Adipocyte (in vitro differentiated cells): ENCODE data around the gene SH3RF3.

ENCODE experiments used
- DNase-seq: peaks from one replicate; pipeline ENCODE4 v3.0.0-alpha.2; 2015; ENCODE audit warnings: low read depth
- H3K27me3 ChIP-seq: replicated peaks from 2 replicates; pipeline ENCODE4 v1.7.0; 2013; ENCODE audit warnings: mild to moderate bottlenecking, low read length, moderate library complexity; ENCODE audit not compliant: control insufficient read depth, insufficient read depth
- H3K36me3 ChIP-seq: 2 replicates; pipeline ENCODE4 v1.7.0; 2013; ENCODE audit warnings: low read length, mild to moderate bottlenecking, moderate library complexity; ENCODE audit not compliant: control insufficient read depth, insufficient read depth, severe bottlenecking
- H3K4me1 ChIP-seq: 2 replicates; pipeline ENCODE4 v1.7.0; 2013; ENCODE audit warnings: mild to moderate bottlenecking, low read length, moderate library complexity; ENCODE audit not compliant: control insufficient read depth, insufficient read depth
- H3K4me3 ChIP-seq: 2 replicates; pipeline ENCODE4 v1.7.0; 2013; ENCODE audit warnings: mild to moderate bottlenecking, low read length, moderate library complexity
- H3K9ac ChIP-seq: 2 replicates; pipeline ENCODE4 v1.7.0; 2013; ENCODE audit warnings: mild to moderate bottlenecking, low read length, moderate library complexity
- H3K9me3 ChIP-seq: 2 replicates; pipeline ENCODE4 v1.7.0; 2013; ENCODE audit warnings: mild to moderate bottlenecking, low read length, moderate library complexity; ENCODE audit not compliant: control insufficient read depth

The SH3RF3 gene

GRCh38 chr2:109375131-109375561, 246.1 kb downstream of the SH3RF3 start:
- H3K9ac ChIP-seq: no peak overlapping the region
- no peak overlapping the region for H3K4me3 ChIP-seq
- no peaks in the 10 kb centered on the region for H3K4me1 ChIP-seq
- peaks cover 32% of the 10 kb centered on the region for H3K36me3 ChIP-seq
- no peak for DNase-seq
- H3K27me3 ChIP-seq: no peaks in the 10 kb centered on the region
- no peaks in the 10 kb centered on the region for H3K9me3 ChIP-seq

GRCh38 chr2:109375656-109376055, 246.7 kb downstream of the SH3RF3 start:
- H3K4me3 ChIP-seq: no peak overlapping the region
- no peak overlapping the region for H3K9ac ChIP-seq
- no peaks in the 10 kb centered on the region for H3K9me3 ChIP-seq
- peaks cover 32% of the 10 kb centered on the region for H3K36me3 ChIP-seq
- no peaks in the 10 kb centered on the region for H3K4me1 ChIP-seq
- no peak for DNase-seq
- no peaks in the 10 kb centered on the region for H3K27me3 ChIP-seq

GRCh38 chr2:109376115-109376514, 247.1 kb downstream of the SH3RF3 start:
- no peaks in the 10 kb centered on the region for H3K9me3 ChIP-seq
- no peak overlapping the region for H3K9ac ChIP-seq
- no peak overlapping the region for H3K4me3 ChIP-seq
- peak; percentile 3 for DNase-seq
- H3K36me3 ChIP-seq: peaks cover 32% of the 10 kb centered on the region
- no peaks in the 10 kb centered on the region for H3K27me3 ChIP-seq
- H3K4me1 ChIP-seq: no peaks in the 10 kb centered on the region

- Histone ChIP-seq H3K9ac (no peak overlapping the region), H3K4me3 (no peak overlapping the region), H3K4me1 (no peaks in the 10 kb centered on the region), H3K9me3 (no peaks in the 10 kb centered on the region), H3K36me3 (peaks cover 31% of the 10 kb centered on the region), H3K27me3 (no peaks in the 10 kb centered on the region)
- no peak for DNase-seq
Observed at GRCh38 chr2:109376796-109377495, 247.9 kb downstream of the SH3RF3 start.

GRCh38 chr2:109377976-109378375, 249.0 kb downstream of the SH3RF3 start:
- no peaks in the 10 kb centered on the region for H3K27me3 ChIP-seq
- DNase-seq: no peak

GRCh38 chr2:109378682-109379081, 249.7 kb downstream of the SH3RF3 start:
- Histone ChIP-seq H3K36me3 (peaks cover 14% of the 10 kb centered on the region), H3K4me3 (no peak overlapping the region)

More at GRCh38 chr2:109377976-109378375, 249.0 kb downstream of the SH3RF3 start:
- Histone ChIP-seq H3K9me3 (no peaks in the 10 kb centered on the region), H3K36me3 (peaks cover 21% of the 10 kb centered on the region), H3K4me1 (peaks cover 5% of the 10 kb centered on the region), H3K4me3 (no peak overlapping the region), H3K9ac (no peak overlapping the region)

GRCh38 chr2:109379507-109379906, 250.5 kb downstream of the SH3RF3 start:
- no peaks in the 10 kb centered on the region for H3K27me3 ChIP-seq
- H3K4me3 ChIP-seq: no peak overlapping the region
- no peak for DNase-seq
- peaks cover 7% of the 10 kb centered on the region for H3K36me3 ChIP-seq
- H3K9me3 ChIP-seq: no peaks in the 10 kb centered on the region
- H3K4me1 ChIP-seq: peaks cover 10% of the 10 kb centered on the region
- H3K9ac ChIP-seq: no peak overlapping the region

More at GRCh38 chr2:109378682-109379081, 249.7 kb downstream of the SH3RF3 start:
- Histone ChIP-seq H3K9ac (no peak overlapping the region), H3K27me3 (no peaks in the 10 kb centered on the region), H3K9me3 (no peaks in the 10 kb centered on the region), H3K4me1 (peaks cover 10% of the 10 kb centered on the region)
- DNase-seq: no peak

- DNase-seq: no peak
- Histone ChIP-seq H3K4me1 (peaks cover 10% of the 10 kb centered on the region), H3K4me3 (no peak overlapping the region), H3K27me3 (no peaks in the 10 kb centered on the region), H3K9me3 (no peaks in the 10 kb centered on the region), H3K9ac (no peak overlapping the region), H3K36me3 (no peaks in the 10 kb centered on the region)
Observed at GRCh38 chr2:109380502-109381326, 251.7 kb downstream of the SH3RF3 start.

- no peak for DNase-seq
- Histone ChIP-seq H3K36me3 (no peaks in the 10 kb centered on the region), H3K4me3 (no peak overlapping the region), H3K27me3 (no peaks in the 10 kb centered on the region), H3K4me1 (peaks cover 10% of the 10 kb centered on the region), H3K9ac (no peak overlapping the region), H3K9me3 (no peaks in the 10 kb centered on the region)
Observed at GRCh38 chr2:109381327-109381820, 252.4 kb downstream of the SH3RF3 start.

- H3K9me3 ChIP-seq: no peaks in the 10 kb centered on the region
- no peak for DNase-seq
Observed at GRCh38 chr2:109382226-109382895, 253.4 kb downstream of the SH3RF3 start.

GRCh38 chr2:109382951-109383350, 253.9 kb downstream of the SH3RF3 start:
- Histone ChIP-seq H3K9me3 (no peaks in the 10 kb centered on the region), H3K4me1 (peaks cover 10% of the 10 kb centered on the region), H3K36me3 (no peaks in the 10 kb centered on the region), H3K4me3 (no peak overlapping the region), H3K9ac (no peak overlapping the region), H3K27me3 (no peaks in the 10 kb centered on the region)
- DNase-seq: peak; percentile 83

More at GRCh38 chr2:109382226-109382895, 253.4 kb downstream of the SH3RF3 start:
- Histone ChIP-seq H3K9ac (no peak overlapping the region), H3K4me1 (peaks cover 10% of the 10 kb centered on the region), H3K27me3 (no peaks in the 10 kb centered on the region), H3K4me3 (no peak overlapping the region), H3K36me3 (no peaks in the 10 kb centered on the region)
